Measurements from ENCODE around the gene LAMTOR2.
A peak's percentile ranks its signal among the peaks of the same experiment; 100 is the strongest.

The LAMTOR2 gene

GRCh38 chr1:156099282-156099681 is 44.7 kb downstream of the LAMTOR2 start:
- DNase-seq (ENCODE audit: low spot score): no peak

DNA sequence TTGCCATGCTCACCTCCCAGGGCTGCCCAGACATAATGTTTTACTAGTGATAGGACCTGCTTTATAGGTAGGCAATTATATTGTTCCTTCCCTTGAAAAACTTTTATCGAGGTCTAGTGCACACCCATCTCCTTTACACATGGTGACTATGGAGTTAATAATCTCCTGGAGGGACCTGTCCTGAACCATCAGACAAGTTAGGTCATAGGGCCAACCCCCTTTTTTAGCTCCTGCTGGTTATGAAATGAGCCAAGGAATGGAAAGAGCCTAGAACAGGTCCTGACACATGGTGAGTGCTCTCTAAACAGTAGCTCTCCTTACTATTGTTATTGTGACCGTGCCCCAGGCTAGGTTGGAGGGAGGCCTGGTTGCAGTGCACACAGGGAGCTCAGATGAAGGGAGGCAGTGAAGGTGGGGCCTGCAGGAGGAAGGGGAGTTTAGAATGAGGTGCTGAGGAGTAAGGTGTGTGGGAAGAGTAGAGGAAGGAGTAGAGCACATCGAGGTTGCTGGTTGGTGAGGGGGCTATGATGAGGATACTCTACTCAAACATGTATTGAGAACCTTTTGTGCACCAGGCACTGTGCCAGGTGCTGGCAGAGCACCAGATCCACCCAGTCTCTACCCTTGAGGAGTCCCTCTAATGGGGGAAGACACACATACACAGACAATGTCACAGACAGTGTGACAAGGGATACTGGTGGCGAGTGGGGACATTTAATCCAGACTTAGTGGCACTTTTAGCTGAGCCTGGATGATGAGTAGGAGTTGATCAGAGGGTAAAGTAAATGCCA is 45.8 kb downstream of the LAMTOR2 start:
- DNase-seq (ENCODE audit: low spot score): peak; percentile 81

- no peak for DNase-seq (ENCODE audit: low spot score)
Measured at GRCh38 chr1:156101880-156102279, 47.3 kb downstream of the LAMTOR2 start.

DNA sequence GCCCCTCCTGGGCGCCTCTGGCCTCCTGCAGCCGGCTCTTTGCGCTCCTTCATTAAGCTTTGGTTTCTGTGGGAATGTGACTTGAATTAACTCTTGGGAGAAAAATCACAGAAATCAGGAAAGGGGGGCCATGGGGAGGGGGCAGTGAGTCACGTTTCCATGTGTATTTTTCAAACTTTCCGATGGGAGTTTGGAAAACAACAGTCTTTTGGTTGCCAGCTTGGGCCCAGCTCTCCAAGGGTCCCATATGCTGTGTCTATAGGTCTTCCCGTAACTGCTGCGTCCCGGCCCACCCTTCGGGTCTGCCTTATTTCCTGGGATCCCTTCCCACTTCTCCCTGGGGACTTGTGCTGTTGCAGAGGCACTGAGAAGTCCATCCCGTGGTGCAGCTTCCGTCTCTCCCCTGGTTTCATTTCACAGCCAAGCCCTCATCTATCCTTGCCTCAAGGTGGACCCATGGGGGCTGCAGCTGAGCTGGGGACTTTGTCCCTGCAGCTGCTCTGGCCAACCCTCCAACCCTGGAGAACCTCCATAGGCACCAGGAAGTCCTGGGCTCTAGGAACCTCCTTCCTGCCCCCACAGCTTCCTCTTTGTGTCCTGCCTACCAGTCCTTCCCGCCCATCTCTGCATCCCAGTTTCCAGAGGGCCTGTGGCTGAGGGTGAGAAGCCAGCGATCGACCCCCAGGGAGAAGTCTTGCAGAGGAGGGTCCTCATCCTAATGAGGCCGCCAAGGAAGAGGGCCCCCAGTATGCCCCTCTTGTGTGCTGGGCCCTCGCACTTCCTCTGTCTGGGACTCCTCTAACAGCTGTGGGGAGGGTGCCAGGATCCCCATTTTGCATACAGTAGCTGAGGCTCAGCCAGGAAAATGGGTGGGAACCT is 48.3 kb downstream of the LAMTOR2 start:
- no peak for DNase-seq (ENCODE audit: low spot score)

DNA sequence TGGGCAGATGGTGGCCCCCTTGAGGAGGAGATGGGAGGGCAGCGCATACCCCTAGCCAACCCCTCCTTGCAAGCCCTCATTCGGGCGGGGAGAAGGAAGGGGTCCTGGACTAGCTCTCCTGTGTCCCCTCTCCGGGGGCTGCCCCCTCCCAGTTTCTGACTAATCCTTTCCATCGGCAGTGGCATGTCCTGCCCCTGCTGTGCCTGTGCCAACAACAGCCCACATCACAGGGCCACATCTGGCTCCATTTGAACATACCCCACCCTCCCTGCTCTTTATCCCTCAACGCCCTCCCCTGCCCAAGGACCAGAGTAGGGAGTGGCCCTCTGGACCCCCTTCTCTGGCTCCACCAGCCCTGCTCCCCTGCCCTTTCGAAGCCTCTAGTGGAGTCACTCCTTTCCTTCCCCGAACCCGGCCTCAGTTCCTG is 49.0 kb downstream of the LAMTOR2 start:
- DNase-seq (ENCODE audit: low spot score): no peak

DNA sequence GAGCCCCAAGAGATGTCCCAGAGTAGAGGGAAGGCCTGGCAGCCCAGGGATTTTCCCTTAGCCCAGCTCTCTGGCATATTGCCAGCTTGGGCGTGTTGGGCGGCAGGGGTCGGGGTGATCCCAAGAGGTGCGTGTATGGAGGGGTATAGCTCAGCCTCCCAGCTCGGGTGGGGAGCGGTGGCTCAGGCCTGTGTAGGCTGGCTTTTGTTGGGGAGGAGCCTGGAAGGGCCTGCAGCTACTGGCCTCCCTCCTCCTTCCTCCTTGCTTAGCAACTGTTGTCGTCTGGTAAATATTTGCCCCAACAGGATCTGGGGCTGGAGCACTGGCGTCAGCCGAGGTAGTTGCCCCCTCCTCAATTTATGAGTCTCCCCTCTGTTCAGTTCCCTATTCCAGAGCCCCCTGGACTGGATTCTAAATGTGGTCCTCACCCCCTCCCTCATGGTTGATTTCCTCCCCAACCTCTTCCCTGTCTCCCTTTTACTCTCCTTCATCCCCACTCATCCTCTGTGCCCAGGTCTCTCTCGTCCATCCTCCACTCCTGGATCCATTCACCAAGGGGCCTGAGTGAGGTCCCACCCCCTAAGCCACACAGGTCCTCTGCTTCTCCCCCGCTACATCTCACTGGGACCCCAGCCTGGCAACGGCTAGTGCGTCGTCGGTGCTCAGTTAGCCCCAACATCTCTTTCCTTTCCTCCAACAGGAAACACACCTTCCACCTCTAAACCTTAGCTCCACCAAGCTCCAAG is 49.7 kb downstream of the LAMTOR2 start:
- peak; percentile 81 for DNase-seq (ENCODE audit: low spot score)

DNA sequence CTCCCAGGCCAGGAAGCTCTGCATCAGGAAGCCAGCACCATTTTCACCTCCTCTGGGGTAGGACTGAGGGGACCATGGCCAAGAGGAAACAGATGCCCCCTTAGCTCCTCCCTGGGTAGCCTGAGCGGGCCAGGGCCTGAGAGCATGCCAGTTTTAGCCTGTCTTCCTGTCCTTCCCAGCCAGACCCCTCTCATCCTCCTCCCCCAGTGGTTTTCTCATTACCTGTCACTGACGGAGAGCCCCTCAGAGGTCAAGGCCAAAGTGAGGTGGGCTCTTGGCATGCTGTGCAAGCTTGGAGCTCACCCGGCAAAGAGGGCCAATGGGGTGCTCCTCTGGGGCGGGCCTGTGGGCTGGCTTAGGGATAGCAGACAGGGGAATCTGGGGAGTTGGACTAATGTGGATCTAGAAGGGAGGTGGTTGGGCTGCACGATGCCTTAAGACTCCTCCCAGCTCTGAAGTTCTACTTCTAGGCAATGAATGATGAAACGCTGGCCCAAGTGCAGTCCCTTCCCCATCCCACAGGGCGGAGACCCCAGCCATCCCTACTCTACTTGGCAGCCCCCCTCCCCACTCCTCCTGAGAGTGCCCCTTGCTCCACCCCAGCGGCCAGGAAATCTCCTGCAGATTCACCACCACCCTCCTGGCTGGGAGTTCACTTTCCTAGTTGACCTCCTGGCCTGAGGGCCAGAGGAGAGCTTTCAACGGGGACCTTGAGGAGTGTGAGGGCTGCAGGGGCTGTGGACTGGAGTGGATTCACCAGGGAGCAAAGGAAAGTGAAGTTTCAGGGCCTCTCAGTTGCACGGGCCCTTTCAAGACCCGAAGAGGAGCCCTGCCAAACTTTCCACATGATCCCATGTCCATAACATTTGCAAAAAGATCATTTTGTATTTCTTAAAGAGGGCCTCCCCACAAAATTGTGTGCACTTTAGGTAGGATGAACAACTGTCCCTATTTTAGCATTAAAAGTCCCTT is 50.6 kb downstream of the LAMTOR2 start:
- DNase-seq (ENCODE audit: low spot score): no peak

DNA sequence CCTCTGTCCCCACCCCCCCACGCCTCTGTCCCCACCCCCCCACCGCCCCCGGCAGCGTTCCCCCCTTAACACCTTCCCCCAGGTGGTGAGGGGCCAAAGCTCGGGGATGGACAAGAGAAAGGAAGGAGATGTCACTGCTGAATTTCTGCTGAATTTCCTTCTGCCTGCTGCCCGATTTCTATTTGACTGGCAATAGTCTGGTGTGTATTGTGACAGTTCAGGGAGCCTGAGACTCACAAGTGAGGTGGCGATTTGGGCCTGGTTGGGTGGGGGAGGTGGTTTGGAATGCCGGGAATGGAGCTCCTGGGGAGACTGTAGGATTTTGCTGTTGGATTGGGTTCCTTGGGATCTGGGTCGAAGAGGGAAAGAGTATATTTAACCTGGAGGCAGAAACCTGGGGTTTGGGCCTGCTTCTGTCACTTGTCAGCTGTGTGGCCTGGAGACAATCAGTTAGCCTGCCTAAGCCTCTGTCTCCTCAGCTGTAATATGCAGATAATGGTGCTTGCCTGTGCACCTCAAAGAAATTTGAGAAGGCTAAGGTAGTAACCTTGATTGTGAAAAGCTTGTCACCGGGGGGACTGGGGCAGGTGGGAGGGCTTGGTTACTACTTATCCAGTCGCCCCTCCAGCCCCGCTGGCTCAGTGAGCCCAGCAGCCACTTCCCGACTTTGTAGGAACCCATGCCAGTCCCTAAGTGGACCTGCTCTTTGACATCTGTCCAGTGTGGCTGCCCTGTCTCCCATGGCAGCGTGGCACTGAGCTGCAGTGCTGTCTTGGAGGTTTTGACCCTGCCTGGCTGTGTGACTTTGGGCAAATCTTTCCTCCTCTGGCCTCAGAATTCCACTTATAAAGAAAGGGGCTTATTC is 52.3 kb downstream of the LAMTOR2 start:
- DNase-seq (ENCODE audit: low spot score): peak; percentile 56

- no peak for DNase-seq (ENCODE audit: low spot score)
Measured at GRCh38 chr1:156108057-156108456, 53.5 kb downstream of the LAMTOR2 start.

Measured in kidney tubule cell (primary cell).